ENCODE data around the gene TMEM179B.
A peak's percentile ranks its signal among the peaks of the same experiment; 100 is the strongest.

TMEM179B gene

GRCh38 chr11:62789576-62789975 is 2.4 kb downstream of the TMEM179B start:
- Histone ChIP-seq H3K9me3 (ENCODE audit: control insufficient read depth, low read length) (no peaks in the 10 kb centered on the region), H3K4me3 (ENCODE audit: insufficient read depth, low read depth, low read length) (no peak overlapping the region), H3K4me1 (ENCODE audit: control insufficient read depth, insufficient read depth, low read length) (peaks cover 9% of the 10 kb centered on the region), H3K27ac (ENCODE audit: insufficient read depth, low read depth, low read length, poor library complexity, severe bottlenecking) (no peak overlapping the region), H3K27me3 (ENCODE audit: control insufficient read depth, insufficient read depth, low read length, poor library complexity, severe bottlenecking) (no peaks in the 10 kb centered on the region), H3K36me3 (ENCODE audit: control insufficient read depth, insufficient read depth, low read length) (peaks cover 14% of the 10 kb centered on the region)
- WGBS, 2 experiments: 95 to 97% methylated on average over 3 of the region's 3 CpGs

GRCh38 chr11:62791501-62792201 is 4.4 kb downstream of the TMEM179B start, which contains the start of gene TMEM223:
TSS of gene TMEM223 (minus strand) at chr11:62792006. CDS start at chr11:62791994, 12 bp downstream.
- WGBS, 2 experiments: 1% methylated on average over 55 to 58 of the region's 58 CpGs
- Histone ChIP-seq H3K4me3 (ENCODE audit: insufficient read depth, low read depth, low read length) (peak within 1 kb of the TSS; percentile 99), H3K36me3 (ENCODE audit: control insufficient read depth, insufficient read depth, low read length) (peaks cover 29% of the 10 kb centered on the region), H3K27me3 (ENCODE audit: control insufficient read depth, insufficient read depth, low read length, poor library complexity, severe bottlenecking) (no peaks in the 10 kb centered on the region), H3K27ac (ENCODE audit: insufficient read depth, low read depth, low read length, poor library complexity, severe bottlenecking) (peak within 1 kb of the TSS; percentile 59), H3K9me3 (ENCODE audit: control insufficient read depth, low read length) (no peaks in the 10 kb centered on the region), H3K4me1 (ENCODE audit: control insufficient read depth, insufficient read depth, low read length) (peaks cover 6% of the 10 kb centered on the region)

GRCh38 chr11:62792202-62792575 is 5.0 kb downstream of the TMEM179B start:
- H3K27me3 ChIP-seq (ENCODE audit: control insufficient read depth, insufficient read depth, low read length, poor library complexity, severe bottlenecking): no peaks in the 10 kb centered on the region
- H3K36me3 ChIP-seq (ENCODE audit: control insufficient read depth, insufficient read depth, low read length): peaks cover 34% of the 10 kb centered on the region
- H3K4me1 ChIP-seq (ENCODE audit: control insufficient read depth, insufficient read depth, low read length): peaks cover 6% of the 10 kb centered on the region
- H3K27ac ChIP-seq (ENCODE audit: insufficient read depth, low read depth, low read length, poor library complexity, severe bottlenecking): no peak overlapping the region
- no peaks in the 10 kb centered on the region for H3K9me3 ChIP-seq (ENCODE audit: control insufficient read depth, low read length)
- 55 to 59% methylated on average over 11 of the region's 11 CpGs for WGBS, 2 experiments
- peak overlapping the region; percentile 99 for H3K4me3 ChIP-seq (ENCODE audit: insufficient read depth, low read depth, low read length)

- H3K27me3 ChIP-seq (ENCODE audit: control insufficient read depth, insufficient read depth, low read length, poor library complexity, severe bottlenecking): no peaks in the 10 kb centered on the region
- H3K36me3 ChIP-seq (ENCODE audit: control insufficient read depth, insufficient read depth, low read length): peaks cover 51% of the 10 kb centered on the region
- H3K27ac ChIP-seq (ENCODE audit: insufficient read depth, low read depth, low read length, poor library complexity, severe bottlenecking): no peak overlapping the region
- H3K4me1 ChIP-seq (ENCODE audit: control insufficient read depth, insufficient read depth, low read length): peaks cover 6% of the 10 kb centered on the region
- H3K9me3 ChIP-seq (ENCODE audit: control insufficient read depth, low read length): no peaks in the 10 kb centered on the region
- WGBS, 2 experiments: 93 to 94% methylated on average over 7 of the region's 8 CpGs
- H3K4me3 ChIP-seq (ENCODE audit: insufficient read depth, low read depth, low read length): no peak overlapping the region
These were observed 7.1 kb downstream of the TMEM179B start for GRCh38 chr11:62794201-62794775.

DNA sequence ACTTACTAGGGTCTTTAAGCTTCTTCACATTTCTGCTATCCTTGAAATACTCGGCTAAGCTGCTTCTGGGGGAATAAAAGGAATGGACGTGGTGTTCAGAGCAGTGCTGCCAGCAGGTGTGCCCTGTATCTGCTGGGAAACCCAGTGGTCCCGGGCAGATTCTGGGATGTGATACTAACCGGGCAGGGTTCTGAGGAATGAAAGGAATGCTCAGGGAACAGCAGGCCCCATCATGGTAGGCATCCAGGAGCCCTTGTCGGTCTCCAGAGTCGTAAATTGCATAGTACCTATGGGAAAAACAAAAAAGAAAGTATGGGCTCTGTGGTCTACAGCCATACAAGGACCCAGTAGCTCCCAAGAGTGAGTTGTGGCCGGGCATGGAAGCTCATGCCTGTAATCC is 9.1 kb downstream of the TMEM179B start:
- Histone ChIP-seq H3K4me3 (ENCODE audit: insufficient read depth, low read depth, low read length) (no peak overlapping the region), H3K9me3 (ENCODE audit: control insufficient read depth, low read length) (no peaks in the 10 kb centered on the region), H3K27ac (ENCODE audit: insufficient read depth, low read depth, low read length, poor library complexity, severe bottlenecking) (no peak overlapping the region), H3K27me3 (ENCODE audit: control insufficient read depth, insufficient read depth, low read length, poor library complexity, severe bottlenecking) (no peaks in the 10 kb centered on the region), H3K4me1 (ENCODE audit: control insufficient read depth, insufficient read depth, low read length) (no peaks in the 10 kb centered on the region), H3K36me3 (ENCODE audit: control insufficient read depth, insufficient read depth, low read length) (peaks cover 61% of the 10 kb centered on the region)
- WGBS, 2 experiments: 92% methylated on average over 7 of the region's 7 CpGs

DNA sequence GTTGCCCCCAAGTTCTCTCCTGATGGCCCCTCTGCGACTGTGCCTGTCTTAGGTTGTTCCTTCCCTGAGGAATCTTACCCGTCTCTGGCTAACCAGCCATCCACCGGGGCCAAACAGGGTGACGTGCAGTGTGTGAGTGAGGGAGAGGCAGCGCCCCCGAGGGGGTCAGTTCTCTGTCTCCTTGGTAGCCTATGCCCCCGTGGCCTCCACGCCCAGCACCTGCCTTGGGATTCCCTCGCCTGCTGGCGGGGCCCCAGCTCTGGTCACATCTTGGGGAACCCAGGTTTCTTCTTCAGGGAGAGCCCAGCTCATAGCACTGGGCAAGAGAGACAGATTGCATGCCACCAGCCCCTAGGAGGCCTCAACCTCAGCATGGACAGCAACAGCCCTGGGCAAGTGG is 12.3 kb downstream of the TMEM179B start:
- no peak overlapping the region for H3K4me3 ChIP-seq (ENCODE audit: insufficient read depth, low read depth, low read length)
- H3K27me3 ChIP-seq (ENCODE audit: control insufficient read depth, insufficient read depth, low read length, poor library complexity, severe bottlenecking): no peaks in the 10 kb centered on the region
- no peak overlapping the region for H3K27ac ChIP-seq (ENCODE audit: insufficient read depth, low read depth, low read length, poor library complexity, severe bottlenecking)
- H3K36me3 ChIP-seq (ENCODE audit: control insufficient read depth, insufficient read depth, low read length): peaks cover 71% of the 10 kb centered on the region
- H3K4me1 ChIP-seq (ENCODE audit: control insufficient read depth, insufficient read depth, low read length): peaks cover 4% of the 10 kb centered on the region
- WGBS, 2 experiments: 96 to 98% methylated on average over 10 of the region's 10 CpGs
- no peaks in the 10 kb centered on the region for H3K9me3 ChIP-seq (ENCODE audit: control insufficient read depth, low read length)

DNA sequence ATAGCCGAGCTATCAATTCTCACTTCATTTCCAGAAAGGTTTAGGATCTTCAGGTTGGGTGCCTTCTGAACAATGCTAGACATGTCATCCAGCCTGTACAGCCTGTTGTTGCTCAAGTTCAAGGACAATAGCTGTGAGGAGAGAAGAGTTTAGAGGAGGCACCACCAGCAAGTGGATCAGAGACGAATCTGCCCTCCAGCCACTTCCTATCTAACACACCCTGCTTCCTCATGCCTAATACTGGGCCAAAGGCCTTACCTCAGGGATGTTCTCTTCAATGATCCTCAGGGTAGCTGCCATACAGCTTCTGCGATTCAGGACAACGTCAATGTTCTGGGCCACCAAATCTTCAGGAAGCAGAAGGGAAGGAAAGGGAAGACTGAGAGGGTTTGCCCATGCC is 13.9 kb downstream of the TMEM179B start:
- no peak overlapping the region for H3K4me3 ChIP-seq (ENCODE audit: insufficient read depth, low read depth, low read length)
- no peaks in the 10 kb centered on the region for H3K9me3 ChIP-seq (ENCODE audit: control insufficient read depth, low read length)
- H3K27me3 ChIP-seq (ENCODE audit: control insufficient read depth, insufficient read depth, low read length, poor library complexity, severe bottlenecking): no peaks in the 10 kb centered on the region
- 94 to 96% methylated on average over 4 of the region's 4 CpGs for WGBS, 2 experiments
- H3K4me1 ChIP-seq (ENCODE audit: control insufficient read depth, insufficient read depth, low read length): peaks cover 4% of the 10 kb centered on the region
- peaks cover 61% of the 10 kb centered on the region for H3K36me3 ChIP-seq (ENCODE audit: control insufficient read depth, insufficient read depth, low read length)
- H3K27ac ChIP-seq (ENCODE audit: insufficient read depth, low read depth, low read length, poor library complexity, severe bottlenecking): no peak overlapping the region

DNA sequence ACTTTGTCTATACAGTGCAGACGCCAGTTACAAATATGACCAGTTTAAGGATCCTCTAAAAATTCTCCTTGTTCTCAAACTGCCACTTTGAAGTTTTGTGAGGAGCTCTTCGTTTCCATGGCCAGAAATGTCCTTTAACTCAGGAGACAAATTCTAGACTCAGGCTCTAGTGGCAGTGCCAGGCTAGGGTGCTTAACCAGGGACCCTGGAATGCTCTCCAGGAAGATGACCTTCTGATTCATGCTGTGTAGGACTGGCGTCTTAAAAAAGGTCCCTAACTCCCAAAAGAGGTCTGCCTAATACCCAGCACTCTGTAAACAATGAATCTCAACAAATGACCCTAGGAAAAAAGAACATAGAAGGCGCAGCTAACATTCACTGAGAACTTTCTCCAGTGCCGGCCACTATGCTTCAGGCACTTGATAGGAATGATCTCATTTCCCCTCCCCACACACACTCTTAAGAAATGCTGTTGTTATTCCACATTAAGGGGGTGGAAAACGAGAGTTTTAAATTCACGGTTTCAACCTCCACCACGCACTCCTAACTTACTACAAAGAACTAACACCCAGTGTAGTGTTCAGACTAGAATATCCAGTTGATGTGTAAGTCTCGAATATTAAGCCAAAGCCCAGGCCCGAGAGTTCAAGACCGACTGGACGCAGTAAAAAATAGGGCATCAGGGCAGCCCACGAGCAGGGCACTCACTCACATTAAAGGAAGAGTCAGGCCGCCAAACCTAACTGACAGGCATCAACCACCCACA is 17.3 kb downstream of the TMEM179B start:
- 19 to 20% methylated on average over 14 of the region's 14 CpGs for WGBS, 2 experiments
- peaks cover 31% of the 10 kb centered on the region for H3K36me3 ChIP-seq (ENCODE audit: control insufficient read depth, insufficient read depth, low read length)
- no peaks in the 10 kb centered on the region for H3K9me3 ChIP-seq (ENCODE audit: control insufficient read depth, low read length)
- peaks cover 10% of the 10 kb centered on the region for H3K4me1 ChIP-seq (ENCODE audit: control insufficient read depth, insufficient read depth, low read length)
- H3K27ac ChIP-seq (ENCODE audit: insufficient read depth, low read depth, low read length, poor library complexity, severe bottlenecking): peak overlapping the region; percentile 45
- H3K4me3 ChIP-seq (ENCODE audit: insufficient read depth, low read depth, low read length): peak overlapping the region; percentile 95
- no peaks in the 10 kb centered on the region for H3K27me3 ChIP-seq (ENCODE audit: control insufficient read depth, insufficient read depth, low read length, poor library complexity, severe bottlenecking)

DNA sequence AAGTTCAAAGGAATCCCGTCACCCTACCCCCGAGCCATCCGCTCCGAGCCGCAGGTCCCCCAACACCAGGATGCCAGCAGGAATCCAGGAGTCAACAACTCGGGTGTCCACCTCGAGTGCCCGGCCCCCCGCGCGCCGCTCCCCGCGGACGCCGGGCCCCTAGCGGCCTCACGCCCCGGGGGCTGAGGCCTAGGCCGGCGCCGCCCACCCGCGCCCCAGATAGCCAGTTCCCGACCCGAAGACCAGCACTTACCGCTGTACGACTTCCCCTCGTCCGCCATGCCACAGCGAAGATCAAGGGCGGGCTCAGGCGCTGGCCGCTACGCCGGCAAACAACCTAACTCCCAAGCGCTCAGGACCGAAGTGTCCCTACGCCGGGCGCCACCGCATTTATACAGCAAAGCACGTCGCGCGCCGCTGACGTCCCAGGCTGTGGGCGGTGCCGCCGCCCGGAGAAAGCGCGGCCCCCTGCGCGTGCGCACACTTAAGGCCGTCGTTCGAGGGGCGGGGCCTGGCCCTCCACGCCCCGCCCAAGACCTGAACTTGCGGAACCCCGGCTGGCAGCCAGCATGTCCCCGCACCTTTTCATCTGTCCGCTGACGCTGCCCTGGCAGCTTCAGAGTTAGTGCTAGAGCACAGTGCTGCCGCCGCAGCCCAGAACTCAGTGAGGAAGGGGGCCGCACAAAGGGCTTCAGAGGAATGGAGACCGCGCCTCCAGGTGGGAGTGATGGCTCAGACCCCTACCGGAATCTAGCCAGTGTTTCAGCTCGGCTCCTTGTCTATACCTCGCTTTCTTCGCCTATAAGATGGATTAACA is 18.1 kb downstream of the TMEM179B start, which contains the start of gene NXF1:
TSS of gene NXF1 (minus strand) at position 365 of the 817 bp plus-strand sequence. CDS start at position 281, 84 bp downstream.
- Histone ChIP-seq H3K36me3 (ENCODE audit: control insufficient read depth, insufficient read depth, low read length) (peaks cover 24% of the 10 kb centered on the region), H3K27me3 (ENCODE audit: control insufficient read depth, insufficient read depth, low read length, poor library complexity, severe bottlenecking) (no peaks in the 10 kb centered on the region), H3K4me1 (ENCODE audit: control insufficient read depth, insufficient read depth, low read length) (peaks cover 10% of the 10 kb centered on the region), H3K27ac (ENCODE audit: insufficient read depth, low read depth, low read length, poor library complexity, severe bottlenecking) (peak within 1 kb of the TSS; percentile 61), H3K4me3 (ENCODE audit: insufficient read depth, low read depth, low read length) (peak within 1 kb of the TSS; percentile 95), H3K9me3 (ENCODE audit: control insufficient read depth, low read length) (no peaks in the 10 kb centered on the region)
- WGBS, 2 experiments: 1% methylated on average over 77 of the region's 77 CpGs

Data from ectodermal cell (in vitro differentiated cells).